Colon (tissue), 2 donors: ENCODE data around the gene PDK1.
A peak's percentile ranks its signal among the peaks of the same experiment; 100 is the strongest.
"Not testable (repeated sequence)": the region's sequence is repeated elsewhere in the genome, so short reads cannot be mapped to it uniquely, and the experiment has no call there.

ENCODE experiments used
- FAIRE-seq: peaks from 2 replicates; lab custom pipeline; 2012; peaks lifted over from hg19 to GRCh38; lab: Jason Lieb, UNC
- donor health status: control.
- donor health status: control.

PDK1 gene

DNA sequence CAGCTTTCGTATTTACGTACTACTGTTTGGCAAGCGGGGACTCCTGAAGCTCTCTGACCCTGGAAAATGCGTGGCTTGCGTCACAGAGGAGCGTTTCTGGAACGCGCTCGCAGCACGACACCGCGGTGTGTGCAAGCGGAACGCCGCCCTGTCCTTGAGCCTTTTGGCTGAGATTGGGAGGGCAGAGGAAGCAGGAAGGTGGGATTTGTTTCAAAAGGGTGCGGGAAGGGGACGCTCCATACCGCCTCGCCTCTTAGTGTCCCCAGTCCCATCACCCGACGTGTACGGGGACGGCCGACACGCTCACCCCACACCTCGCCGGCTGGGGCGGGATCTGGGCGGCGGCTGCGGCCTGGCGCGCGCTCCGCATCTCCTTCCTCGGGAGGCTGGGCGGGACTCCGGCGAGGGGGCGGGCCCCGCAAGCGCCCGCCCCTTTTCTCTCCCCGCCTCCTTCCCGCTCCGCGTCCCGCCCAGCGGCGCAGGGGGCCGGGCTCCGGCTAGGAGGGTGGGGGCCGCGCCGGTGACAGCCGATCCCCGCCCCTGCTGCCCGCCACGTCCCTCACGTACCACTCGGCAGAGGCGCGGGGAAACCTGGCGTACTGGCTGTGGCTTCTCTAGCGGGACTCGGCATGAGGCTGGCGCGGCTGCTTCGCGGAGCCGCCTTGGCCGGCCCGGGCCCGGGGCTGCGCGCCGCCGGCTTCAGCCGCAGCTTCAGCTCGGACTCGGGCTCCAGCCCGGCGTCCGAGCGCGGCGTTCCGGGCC lies at the start of gene PDK1:
Gene PDK1 (plus strand): TSS at position 569 of the 762 bp plus-strand sequence. CDS start 61 bp downstream, at position 630.
- FAIRE-seq, result no peak

DNA sequence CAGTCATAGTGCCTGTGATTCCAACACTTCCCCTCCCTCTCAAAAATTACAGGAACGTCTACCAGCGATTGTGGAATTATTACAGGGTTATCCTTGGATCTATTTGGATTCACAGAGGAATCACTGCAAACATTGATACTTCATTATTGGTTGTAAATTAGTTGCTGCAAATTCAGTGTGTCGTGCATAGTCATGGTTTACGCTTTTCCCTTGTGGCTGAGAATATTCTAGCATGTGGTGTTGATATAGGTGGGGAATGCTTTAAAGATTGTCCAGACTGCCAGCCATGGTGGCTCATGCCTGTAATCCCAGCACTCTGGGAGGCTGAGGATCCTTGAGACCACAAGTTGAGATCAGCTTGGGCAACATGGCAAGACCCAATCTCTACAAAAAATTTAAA lies 48.7 kb upstream of the PDK1 start:
- no peak for FAIRE-seq

DNA sequence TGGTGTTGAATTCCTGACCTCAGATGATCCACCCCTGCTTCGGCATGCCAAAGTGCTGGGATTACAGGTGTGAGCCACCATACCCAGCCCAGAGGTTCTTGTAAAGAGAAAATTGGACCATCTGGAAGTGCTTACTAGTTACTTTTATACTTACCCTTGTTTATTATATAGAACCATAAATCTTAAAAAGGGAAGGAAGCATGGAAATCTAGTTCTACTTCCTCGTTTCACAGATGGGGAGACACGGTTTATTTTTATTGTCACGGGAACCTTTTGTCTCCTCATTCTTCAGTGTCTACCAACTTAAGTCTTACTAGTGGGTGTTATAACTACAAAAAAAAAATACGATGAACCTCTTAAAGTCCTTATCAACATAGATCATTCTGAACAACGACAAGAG lies 45.8 kb upstream of the PDK1 start:
- no peak for FAIRE-seq

DNA sequence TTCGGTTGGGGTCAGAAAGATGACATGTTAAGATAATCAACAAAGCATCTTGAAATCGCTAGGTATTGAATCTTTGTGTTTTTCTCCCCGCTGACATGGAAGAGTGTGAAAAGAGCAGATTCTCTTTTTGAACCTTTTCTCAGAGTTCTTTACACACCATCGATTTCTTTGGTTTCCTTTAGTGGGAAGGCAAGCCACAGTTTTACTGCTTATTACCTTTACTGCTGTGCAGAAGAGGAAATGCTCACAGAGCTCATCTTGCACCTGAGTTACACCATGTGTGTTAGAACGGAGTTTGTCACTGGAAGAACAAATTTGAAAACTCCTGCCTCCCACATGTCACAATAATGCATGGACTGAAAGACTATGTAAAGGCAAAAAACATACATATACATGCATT lies 45.3 kb upstream of the PDK1 start:
- FAIRE-seq, result no peak

DNA sequence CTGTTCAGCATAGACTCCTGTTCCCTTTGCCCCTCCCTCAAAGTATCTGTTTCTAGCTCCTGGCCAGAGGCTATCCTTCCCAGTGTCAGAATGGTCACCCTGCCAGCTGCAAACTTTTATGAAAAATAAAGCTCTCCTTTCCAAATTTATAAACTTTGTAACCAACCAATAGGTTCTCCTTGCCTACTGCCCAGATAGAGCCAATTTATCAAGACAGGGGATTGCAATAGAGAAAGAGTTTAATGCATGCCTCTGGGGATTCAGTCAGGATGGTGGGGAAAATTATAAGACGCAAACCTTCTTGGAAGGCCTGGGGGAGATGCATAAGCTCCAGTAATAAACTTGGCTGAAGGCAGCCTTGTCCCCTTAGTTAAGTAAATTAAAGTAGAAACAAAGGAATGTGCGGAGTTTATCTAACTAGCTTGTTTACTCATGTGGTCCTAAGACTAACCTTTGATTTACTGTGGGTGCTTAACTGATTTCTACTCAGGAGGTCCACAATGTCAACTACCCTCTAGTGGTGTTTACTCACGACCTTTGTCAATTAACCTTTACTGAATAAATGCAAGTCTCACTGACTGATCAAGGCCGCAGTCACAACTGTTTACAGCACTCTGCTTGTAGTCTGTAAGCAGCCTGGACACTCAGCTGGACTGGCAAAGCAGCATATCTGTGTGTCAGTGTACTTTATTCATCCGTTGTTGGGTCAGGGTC lies 42.9 kb upstream of the PDK1 start:
- FAIRE-seq, result no peak

DNA sequence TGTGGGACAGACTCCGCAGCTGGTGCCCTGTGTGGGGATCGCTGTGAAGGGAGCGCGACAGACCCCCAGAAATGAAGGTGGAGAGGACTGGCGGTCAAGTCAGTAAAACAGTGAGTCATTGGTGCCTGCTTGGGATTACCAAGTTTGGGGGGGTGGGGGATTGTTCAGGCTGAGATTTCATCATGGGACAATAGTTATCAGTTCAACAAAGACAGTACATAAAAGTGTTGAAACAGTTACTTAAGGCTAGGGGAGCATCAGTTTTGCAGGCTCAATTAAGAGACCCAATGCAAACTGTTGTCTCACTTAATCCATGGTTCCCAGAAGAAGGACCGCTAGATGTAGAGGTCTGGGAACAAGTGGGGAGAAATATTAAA lies 42.4 kb upstream of the PDK1 start:
- no peak for FAIRE-seq

DNA sequence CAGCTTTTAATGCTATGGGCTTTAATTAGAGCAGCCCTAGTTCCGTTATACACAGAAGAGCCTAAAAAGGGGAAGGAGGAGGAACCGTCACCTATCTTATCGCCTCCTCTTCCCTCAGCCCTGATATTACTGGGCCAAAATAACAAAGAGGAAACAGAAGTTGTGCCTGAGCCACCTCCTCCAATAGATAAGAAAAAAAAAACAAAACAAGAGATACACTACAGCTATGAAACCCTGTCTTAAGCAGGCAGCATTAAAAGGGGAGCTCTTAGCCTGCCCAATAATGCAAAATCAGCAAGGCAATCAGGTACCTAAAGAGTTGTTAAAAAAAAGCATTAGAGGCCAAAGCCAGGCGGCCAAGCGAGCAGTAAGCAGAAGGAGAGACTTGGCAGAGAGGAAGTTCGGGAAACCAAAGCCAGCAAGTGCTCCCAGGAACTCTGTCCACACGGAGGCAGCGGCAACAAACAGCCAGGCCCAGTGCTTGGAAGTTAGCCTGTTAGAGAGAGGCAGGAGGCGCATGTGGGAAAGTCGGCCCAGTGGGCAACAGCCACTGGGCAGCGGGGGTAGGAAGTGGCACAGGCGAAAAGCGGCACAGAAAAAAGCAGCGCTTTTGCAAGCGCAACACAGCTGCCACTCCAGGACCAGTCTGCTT lies 41.8 kb upstream of the PDK1 start:
- FAIRE-seq, result no peak

DNA sequence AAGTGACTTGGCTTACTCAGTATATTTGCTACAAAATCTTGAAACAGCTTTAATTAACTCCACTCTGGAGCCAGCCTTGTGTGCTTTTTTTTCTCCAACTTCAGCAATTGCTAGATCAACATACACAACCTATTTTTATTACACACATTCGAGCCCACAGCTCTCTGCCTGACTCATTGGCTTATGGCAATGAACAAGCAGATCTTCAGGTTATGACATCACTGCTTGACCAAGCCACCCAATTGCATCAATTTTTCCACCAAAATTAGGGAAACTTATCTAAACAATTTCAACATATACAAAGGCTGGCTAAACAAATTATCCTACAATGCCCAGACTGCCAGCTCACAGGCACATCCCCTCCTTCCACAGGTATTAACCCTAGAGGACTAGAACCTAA lies 39.6 kb upstream of the PDK1 start:
- FAIRE-seq, result no peak

DNA sequence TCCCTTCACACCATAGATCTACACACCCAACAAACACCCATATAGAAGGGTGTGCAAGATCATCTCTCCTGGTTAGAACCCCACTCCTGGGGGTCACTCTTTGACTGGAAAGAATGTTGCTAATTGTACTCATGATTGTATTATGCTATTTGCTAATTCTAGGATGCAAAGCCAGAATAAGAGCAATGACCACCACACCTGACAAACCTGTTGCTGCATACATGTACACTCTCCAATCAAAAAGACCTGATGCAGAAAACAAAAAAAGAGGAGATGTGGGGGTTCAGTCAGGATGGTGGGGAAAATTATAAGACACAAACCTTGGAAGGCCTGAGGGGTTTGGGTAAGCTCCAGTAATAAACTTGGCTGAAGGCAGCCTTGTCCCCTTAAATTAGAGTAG lies 36.9 kb upstream of the PDK1 start:
- no peak for FAIRE-seq

DNA sequence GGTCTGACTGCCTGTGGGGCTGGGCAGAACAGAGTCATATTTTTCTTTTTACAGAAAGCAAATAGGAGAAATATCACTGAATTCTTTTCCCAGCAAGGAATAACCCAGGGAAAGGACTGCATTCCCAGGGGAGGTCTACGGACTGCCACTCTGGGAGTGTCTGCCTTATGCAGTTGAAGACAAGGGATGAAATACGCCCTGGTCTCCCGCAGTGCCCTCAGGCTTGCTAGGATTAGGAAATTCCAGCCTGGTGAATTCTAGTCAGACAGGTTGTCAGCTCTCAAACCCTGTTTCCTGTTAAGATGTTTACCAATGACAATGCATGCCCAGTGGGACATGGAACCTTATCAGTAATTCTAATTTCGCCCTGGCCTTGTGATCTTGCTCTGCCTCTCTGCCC lies 30.3 kb upstream of the PDK1 start:
- no peak for FAIRE-seq

DNA sequence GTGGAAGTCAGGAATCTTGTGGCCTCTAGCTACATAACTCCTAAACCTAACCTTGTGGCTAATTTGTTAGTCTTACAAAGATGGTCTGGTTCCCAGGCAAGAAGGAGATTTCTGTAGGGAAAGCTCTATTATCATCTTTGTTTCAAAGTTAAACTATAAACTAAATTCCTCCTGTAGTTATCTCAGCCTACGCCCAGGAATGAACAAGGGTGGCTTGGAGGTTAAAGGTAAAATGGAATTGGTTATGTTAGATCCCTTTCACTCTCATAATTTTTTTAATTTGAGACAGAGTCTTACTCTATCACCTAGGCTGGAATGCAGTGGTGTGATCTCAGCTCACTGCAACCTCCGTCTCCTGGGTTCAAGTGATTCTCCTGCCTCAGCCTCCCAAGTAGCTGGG lies 24.6 kb upstream of the PDK1 start:
- no peak for FAIRE-seq

DNA sequence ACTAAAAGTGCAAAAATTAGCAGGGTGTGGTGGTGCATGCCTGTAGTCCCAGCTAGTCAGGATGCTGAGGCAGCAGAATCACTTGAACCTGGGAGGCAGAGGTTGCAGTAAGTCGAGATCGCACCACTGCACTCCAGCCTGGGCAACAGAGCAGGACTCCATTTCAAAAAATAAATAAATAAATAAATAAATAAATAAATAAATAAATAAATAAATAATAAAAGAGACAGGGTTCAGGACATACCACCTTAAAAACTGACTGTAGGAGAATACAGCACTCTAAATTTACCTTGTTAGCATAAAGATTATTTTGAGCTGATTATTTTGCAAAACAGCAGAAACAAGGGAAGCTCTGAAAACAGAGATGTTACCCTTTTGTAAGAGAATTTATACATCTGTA lies 23.4 kb upstream of the PDK1 start:
- not testable (repeated sequence) for FAIRE-seq

DNA sequence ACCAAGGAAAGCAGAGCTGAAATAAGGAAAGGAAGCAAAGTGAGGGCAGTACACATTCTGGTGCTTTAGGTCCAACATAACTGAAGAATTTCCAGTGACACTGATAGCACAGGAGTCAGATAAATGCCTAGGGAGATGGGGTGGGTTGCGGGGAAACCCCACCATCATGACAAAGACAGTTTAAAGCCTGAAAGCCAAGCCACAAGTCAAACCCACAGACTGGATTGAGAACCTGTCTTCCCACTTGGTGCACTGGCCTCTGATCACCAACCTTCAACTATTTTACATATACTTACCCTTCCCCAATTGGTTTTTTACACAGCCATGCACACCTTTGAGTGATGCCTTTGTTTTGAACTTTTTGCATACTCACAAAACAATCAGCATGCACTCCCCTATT lies 22.2 kb upstream of the PDK1 start:
- no peak for FAIRE-seq

DNA sequence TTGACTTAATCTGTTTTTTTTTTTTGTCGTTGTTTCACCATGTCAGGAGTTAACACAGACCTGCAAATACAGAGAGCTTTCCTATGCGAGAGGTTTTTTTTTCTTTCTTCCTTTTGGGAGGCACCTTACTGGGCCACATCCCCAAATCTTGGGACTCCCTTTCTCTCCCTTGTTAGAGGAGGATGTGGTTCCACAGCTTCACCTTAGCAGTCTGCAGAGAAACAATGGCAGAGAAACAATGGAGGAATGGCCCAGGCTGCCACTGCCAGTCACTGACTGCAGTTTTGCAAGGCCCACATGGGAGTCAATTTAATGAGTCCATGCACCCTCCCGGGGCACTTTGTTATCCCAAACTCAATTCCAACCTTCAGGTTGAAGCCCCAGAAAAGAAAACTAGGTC lies 20.8 kb upstream of the PDK1 start:
- no peak for FAIRE-seq

DNA sequence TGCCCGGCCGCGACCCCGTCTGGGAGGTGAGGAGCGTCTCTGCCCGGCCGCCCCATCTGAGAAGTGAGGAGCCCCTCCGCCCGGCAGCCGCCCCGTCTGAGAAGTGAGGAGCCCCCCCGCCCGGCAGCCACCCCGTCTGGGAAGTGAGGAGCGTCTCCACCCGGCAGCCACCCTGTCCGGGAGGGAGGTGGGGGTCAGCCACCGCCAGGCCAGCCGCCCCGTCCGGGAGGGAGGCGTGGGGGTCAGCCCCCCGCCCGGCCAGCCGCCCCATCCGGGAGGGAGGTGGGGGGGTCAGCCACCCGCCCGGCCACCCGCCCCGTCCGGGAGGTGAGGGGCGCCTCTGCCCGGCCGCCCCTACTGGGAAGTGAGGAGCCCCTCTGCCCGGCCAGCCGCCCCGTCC lies 18.0 kb upstream of the PDK1 start:
- FAIRE-seq, result not testable (repeated sequence)

DNA sequence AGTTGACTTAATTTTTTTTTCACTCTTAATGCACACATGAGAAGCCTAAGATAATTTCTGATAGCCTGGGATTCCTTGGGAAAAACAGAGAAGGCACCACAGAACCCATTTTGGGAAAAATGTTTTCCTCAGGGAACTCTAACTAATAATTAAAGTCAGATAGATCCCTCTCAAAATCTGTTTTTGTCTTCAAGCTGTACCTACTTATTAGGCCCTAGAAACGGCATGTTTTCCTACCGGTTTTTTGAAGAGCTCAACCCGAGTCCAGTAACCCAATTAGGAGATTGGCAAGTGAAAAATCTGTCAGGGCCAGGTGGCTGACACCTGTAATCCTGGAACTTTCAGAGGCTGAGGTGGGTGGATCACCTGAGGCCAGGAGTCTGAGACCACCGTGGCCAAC lies 16.1 kb upstream of the PDK1 start:
- no peak for FAIRE-seq

DNA sequence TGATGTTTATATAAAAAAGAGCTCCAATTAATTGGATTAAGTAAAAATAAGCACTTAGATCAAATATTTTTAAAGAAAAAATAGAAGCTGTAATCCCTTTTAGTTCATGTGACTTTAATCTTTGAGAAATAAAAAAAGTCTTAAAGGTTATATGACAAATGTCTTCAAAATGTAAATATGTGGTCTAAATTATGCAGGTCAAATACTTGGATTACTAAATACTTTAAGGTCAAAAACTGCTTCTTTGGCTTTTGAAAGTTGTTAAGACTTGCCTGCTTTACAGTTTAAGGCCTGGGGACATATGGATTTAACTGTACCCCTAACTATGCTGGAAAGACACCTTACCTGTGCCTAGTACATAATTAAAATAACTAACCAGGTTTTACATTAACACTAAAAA lies 15.5 kb upstream of the PDK1 start:
- no peak for FAIRE-seq

DNA sequence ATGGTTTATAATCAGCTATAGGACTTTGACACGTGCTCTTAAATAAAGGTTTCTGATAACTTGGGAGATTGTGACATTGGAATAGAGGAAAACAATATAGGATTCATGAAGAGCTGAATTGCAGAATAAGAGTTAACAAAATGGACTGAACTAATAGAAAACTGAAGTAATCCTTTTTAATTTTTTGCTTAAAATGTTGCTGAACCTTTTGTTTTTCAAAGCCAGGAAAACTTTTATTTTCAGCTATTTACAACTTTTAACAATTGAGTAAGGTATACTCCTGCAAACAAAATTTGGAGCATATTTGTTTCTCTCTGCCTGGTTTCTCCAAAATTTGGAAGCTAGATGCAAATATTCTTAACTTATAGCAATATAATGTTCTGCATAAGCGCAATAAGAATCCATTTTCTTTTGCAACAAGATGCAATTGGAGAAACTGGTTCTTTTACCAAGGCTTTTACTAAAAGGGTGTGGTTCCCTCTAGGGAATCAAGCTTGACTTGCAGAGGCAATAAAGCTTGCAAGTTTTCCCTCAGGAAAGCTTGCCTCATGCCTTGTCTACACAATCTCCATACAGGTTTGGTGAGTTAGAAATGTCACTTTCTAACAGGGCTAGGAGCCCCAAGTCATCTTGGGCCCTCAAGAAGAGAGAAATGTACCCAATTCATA lies 10.3 kb upstream of the PDK1 start:
- peak; percentile 80 for FAIRE-seq

DNA sequence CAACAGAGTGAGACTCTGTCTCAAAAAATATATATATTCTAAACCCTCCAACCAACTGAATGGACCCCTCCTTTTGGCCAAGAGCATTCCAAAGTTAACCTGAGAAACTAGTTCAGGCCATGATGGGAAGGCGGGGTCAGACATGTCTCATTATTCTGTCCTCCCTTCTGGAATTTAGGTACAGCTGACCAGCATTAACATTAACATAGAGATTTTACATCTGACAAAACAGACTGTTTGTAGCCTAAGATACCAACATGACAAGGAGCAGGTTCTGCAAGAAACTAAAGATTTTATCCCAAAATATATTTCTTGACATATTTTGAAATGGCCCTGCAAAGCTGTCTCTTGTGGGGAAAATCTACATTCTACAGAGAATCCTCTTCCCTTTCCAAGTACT lies 6.8 kb upstream of the PDK1 start:
- no peak for FAIRE-seq

DNA sequence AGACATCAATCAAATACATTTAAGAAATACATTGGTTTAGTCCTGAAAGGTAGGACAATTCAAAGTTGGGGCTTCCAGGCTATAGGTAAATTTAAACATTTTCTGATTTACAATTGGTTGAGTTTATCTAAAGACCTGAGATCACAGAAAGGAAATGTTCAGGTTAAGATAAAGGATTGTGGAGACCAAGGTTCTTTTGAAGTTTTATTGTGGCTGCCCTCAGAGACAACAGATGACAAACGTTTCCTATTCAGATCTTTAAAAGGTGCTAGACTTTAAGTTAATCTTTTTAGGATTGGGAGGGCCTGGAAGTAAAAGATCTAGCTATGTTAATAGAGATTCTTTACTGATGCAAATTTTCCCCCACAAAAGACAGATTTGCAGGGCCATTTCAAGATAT lies 6.1 kb upstream of the PDK1 start:
- not testable (repeated sequence) for FAIRE-seq

DNA sequence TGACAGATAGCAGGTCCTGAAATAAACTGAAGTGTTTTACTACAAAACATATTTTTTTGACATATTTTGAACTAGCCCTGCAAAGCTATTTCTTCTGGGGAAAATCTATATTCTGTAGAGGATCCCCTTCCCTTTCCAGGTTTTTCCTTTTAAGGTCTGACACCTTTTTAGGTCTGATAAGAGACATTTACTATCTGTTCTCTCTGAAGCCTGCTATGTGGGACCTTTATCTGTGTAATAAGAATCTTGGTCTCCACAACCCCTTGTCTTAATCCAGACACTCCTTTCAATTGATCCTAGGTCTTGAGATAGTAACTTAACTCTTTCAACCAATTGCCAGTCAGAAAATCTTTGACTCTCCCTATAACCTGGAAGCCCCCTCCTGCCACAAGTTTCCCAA lies 5.5 kb upstream of the PDK1 start:
- no peak for FAIRE-seq

DNA sequence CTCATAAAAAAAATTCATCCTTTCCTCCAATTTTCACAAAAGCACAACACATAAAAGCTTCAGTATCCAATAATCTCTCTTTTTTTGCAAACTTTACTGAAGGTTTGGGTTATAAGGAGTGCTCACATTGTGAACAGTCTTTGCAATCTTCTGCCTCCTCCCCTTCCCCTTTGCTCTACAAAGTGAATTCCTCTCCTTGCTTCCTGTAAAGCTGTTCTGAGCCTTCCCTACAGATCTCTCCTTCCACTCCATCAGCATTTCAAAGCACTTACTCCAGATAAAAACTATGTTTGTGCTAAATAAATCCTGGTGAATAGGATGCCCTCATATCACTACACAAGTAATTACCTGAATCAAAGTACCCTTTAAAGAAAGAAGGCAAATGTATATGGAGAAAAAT lies 4.6 kb upstream of the PDK1 start:
- FAIRE-seq, result no peak
